GM19395 (cell line): Measurements from ENCODE around the gene ITGA1.
"Not testable (repeated sequence)": the region's sequence is repeated elsewhere in the genome, so short reads cannot be mapped to it uniquely, and the experiment has no call there.

Experiments
- ATAC-seq: cut with Tn5 transposase; IDR thresholded peaks from one replicate; pipeline ENCODE4 v1.9.1; 2021; ENCODE audit warnings: mild to moderate bottlenecking, moderate library complexity; ENCODE audit not compliant: unreplicated experiment

ITGA1 gene

GRCh38 chr5:52799983-52800393 lies 12.3 kb downstream of the ITGA1 start:
- peak; percentile 83 for ATAC-seq

GRCh38 chr5:52800394-52801213 lies 12.9 kb downstream of the ITGA1 start:
- peak; percentile 41 for ATAC-seq

GRCh38 chr5:52801329-52801728 lies 13.6 kb downstream of the ITGA1 start:
- no peak for ATAC-seq

- ATAC-seq, result no peak
Observed at GRCh38 chr5:52802272-52802973, 14.7 kb downstream of the ITGA1 start.

- no peak for ATAC-seq
Observed at GRCh38 chr5:52802974-52803336, 15.2 kb downstream of the ITGA1 start.

- ATAC-seq, result no peak
Observed at GRCh38 chr5:52804387-52804791, 16.7 kb downstream of the ITGA1 start.

GRCh38 chr5:52804981-52805380 lies 17.3 kb downstream of the ITGA1 start:
- ATAC-seq, result no peak

- ATAC-seq, result no peak
Observed at GRCh38 chr5:52805615-52806014, 17.9 kb downstream of the ITGA1 start.

- ATAC-seq, result no peak
Observed at GRCh38 chr5:52807037-52807436, 19.3 kb downstream of the ITGA1 start.

GRCh38 chr5:52807723-52808122 lies 20.0 kb downstream of the ITGA1 start:
- ATAC-seq, result no peak

- ATAC-seq, result no peak
Observed at GRCh38 chr5:52808316-52808901, 20.7 kb downstream of the ITGA1 start.

GRCh38 chr5:52809884-52810283 lies 22.2 kb downstream of the ITGA1 start:
- ATAC-seq, result peak; percentile 52

- ATAC-seq, result no peak
Observed at GRCh38 chr5:52810426-52810825, 22.7 kb downstream of the ITGA1 start.

GRCh38 chr5:52811067-52811749 lies 23.5 kb downstream of the ITGA1 start:
- no peak for ATAC-seq

GRCh38 chr5:52814352-52815148 lies 26.8 kb downstream of the ITGA1 start:
- ATAC-seq, result no peak

GRCh38 chr5:52817818-52818217 lies 30.1 kb downstream of the ITGA1 start:
- no peak for ATAC-seq

- no peak for ATAC-seq
Observed at GRCh38 chr5:52818360-52818759, 30.6 kb downstream of the ITGA1 start.

- not testable (repeated sequence) for ATAC-seq
Observed at GRCh38 chr5:52818807-52819206, 31.1 kb downstream of the ITGA1 start.

- ATAC-seq, result no peak
Observed at GRCh38 chr5:52821901-52822300, 34.2 kb downstream of the ITGA1 start.

- ATAC-seq, result no peak
Observed at GRCh38 chr5:52822437-52822836, 34.7 kb downstream of the ITGA1 start.

GRCh38 chr5:52824827-52825226 lies 37.1 kb downstream of the ITGA1 start:
- ATAC-seq, result no peak
